ENCODE data around the gene INIP.

DNA sequence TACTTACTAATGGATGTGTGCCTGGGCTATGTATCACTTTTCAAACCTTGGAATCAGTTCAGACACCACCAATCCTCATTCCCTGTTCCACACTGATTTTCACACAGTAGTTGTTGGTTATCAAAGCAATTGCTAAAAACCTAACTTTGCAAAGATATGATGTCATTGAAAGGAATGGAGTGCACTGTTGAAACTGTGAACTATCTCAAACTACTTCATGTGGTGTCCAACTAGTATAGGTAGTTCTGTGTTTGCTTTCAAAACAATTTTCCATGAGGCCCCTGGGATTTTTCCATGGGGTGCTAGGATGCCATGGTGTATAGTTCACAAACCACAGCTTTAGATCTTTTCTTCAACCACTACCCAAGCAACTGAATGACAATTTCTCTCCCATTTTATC lies 17.8 kb downstream of the INIP start:
- TF ChIP-seq, protein P1, sequence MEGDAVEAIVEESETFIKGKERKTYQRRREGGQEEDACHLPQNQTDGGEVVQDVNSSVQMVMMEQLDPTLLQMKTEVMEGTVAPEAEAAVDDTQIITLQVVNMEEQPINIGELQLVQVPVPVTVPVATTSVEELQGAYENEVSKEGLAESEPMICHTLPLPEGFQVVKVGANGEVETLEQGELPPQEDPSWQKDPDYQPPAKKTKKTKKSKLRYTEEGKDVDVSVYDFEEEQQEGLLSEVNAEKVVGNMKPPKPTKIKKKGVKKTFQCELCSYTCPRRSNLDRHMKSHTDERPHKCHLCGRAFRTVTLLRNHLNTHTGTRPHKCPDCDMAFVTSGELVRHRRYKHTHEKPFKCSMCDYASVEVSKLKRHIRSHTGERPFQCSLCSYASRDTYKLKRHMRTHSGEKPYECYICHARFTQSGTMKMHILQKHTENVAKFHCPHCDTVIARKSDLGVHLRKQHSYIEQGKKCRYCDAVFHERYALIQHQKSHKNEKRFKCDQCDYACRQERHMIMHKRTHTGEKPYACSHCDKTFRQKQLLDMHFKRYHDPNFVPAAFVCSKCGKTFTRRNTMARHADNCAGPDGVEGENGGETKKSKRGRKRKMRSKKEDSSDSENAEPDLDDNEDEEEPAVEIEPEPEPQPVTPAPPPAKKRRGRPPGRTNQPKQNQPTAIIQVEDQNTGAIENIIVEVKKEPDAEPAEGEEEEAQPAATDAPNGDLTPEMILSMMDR (IDR thresholded peaks at IDR 0.05), result no peak
- TF ChIP-seq EZH2 (IDR thresholded peaks at IDR 0.05; ENCODE audit: borderline replicate concordance, insufficient read depth, low read depth, low read length, poor library complexity, severe bottlenecking), result no peak

Measured in B cell (primary cell).